Stimulated activated CD4-positive, alpha-beta T cell treated with anti-CD3 and anti-CD28 coated beads, Interleukin-2, amount 100 ng/mL, for 48 hours (primary cell): ENCODE measurements around the gene HTR4.
"Not testable (repeated sequence)": the region's sequence is repeated elsewhere in the genome, so short reads cannot be mapped to it uniquely, and the experiment has no call there.

Source experiments
- DNase-seq, 2 donors: peaks; one replicate each; pipeline ENCODE4 v3.0.0-alpha.2; 2020

Gene HTR4

GRCh38 chr5:148653836-148654781 is at the start of gene HTR4:
HTR4 (minus strand) TSS chr5:148654527; CDS start chr5:148637014, 17,513 bp downstream.
- no peak for DNase-seq

- no peak for DNase-seq
These were observed 47.8 kb upstream of the HTR4 start for GRCh38 chr5:148702019-148702596.

- DNase-seq, result no peak
These were observed 44.7 kb upstream of the HTR4 start for GRCh38 chr5:148699028-148699427.

- DNase-seq, result no peak
These were observed 43.5 kb upstream of the HTR4 start for GRCh38 chr5:148697809-148698196.

GRCh38 chr5:148697180-148697808 is 43.0 kb upstream of the HTR4 start:
- DNase-seq, result no peak

- no peak for DNase-seq
These were observed 42.1 kb upstream of the HTR4 start for GRCh38 chr5:148696187-148697036.

- DNase-seq, result no peak
These were observed 36.6 kb upstream of the HTR4 start for GRCh38 chr5:148690945-148691344.

- no peak for DNase-seq
These were observed 34.5 kb upstream of the HTR4 start for GRCh38 chr5:148688787-148689186.

- no peak for DNase-seq
These were observed 33.5 kb upstream of the HTR4 start for GRCh38 chr5:148687871-148688270.

GRCh38 chr5:148687427-148687826 is 33.1 kb upstream of the HTR4 start:
- DNase-seq, result no peak

GRCh38 chr5:148686660-148687059 is 32.3 kb upstream of the HTR4 start:
- no peak for DNase-seq

GRCh38 chr5:148685520-148686134 is 31.3 kb upstream of the HTR4 start:
- DNase-seq, result no peak

- DNase-seq, result no peak
These were observed 30.2 kb upstream of the HTR4 start for GRCh38 chr5:148684528-148684927.

- no peak for DNase-seq
These were observed 29.3 kb upstream of the HTR4 start for GRCh38 chr5:148683651-148684050.

- no peak for DNase-seq
These were observed 28.0 kb upstream of the HTR4 start for GRCh38 chr5:148682058-148683026.

GRCh38 chr5:148681157-148682057 is 27.1 kb upstream of the HTR4 start:
- no peak for DNase-seq

GRCh38 chr5:148673704-148674103 is 19.4 kb upstream of the HTR4 start:
- not testable (repeated sequence) for DNase-seq

- DNase-seq, result no peak
These were observed 12.0 kb upstream of the HTR4 start for GRCh38 chr5:148666353-148666752.

GRCh38 chr5:148665431-148665830 is 11.1 kb upstream of the HTR4 start:
- no peak for DNase-seq

GRCh38 chr5:148663509-148663908 is 9.2 kb upstream of the HTR4 start:
- no peak for DNase-seq
